ENCODE data around the gene SLC22A7.

DNA sequence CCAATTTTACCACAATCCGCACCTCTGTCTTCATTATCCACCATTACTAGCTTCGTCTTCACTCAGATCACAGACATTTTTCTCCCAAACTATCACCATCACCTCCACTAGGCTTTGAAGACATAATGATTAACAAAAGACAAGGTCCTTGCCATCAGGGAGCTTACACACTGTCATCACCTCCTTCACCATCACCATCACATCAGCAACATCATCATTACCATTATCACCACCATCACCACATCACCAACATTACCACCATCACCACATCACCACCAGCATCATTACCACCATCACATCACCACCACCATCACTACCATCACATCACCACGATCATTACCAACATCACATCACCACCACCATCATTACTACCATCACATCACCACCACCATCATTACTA lies 4.4 kb upstream of the SLC22A7 start:
- TF ChIP-seq, protein P1, sequence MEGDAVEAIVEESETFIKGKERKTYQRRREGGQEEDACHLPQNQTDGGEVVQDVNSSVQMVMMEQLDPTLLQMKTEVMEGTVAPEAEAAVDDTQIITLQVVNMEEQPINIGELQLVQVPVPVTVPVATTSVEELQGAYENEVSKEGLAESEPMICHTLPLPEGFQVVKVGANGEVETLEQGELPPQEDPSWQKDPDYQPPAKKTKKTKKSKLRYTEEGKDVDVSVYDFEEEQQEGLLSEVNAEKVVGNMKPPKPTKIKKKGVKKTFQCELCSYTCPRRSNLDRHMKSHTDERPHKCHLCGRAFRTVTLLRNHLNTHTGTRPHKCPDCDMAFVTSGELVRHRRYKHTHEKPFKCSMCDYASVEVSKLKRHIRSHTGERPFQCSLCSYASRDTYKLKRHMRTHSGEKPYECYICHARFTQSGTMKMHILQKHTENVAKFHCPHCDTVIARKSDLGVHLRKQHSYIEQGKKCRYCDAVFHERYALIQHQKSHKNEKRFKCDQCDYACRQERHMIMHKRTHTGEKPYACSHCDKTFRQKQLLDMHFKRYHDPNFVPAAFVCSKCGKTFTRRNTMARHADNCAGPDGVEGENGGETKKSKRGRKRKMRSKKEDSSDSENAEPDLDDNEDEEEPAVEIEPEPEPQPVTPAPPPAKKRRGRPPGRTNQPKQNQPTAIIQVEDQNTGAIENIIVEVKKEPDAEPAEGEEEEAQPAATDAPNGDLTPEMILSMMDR (IDR thresholded peaks at IDR 0.05; ENCODE audit: poor library complexity, severe bottlenecking), result no peak
- TF ChIP-seq RAD21 (conservative IDR thresholded peaks at IDR 0.05), result no peak
- no peak for TF ChIP-seq EZH2 (IDR thresholded peaks at IDR 0.05; ENCODE audit: borderline replicate concordance, insufficient read depth, low read length, poor library complexity, severe bottlenecking)

All from neural cell (in vitro differentiated cells).